Transverse colon (tissue), 4 donors: ENCODE results near the gene ECHDC3. TPM values are rescaled to one million over a fixed set of nuclear protein-coding genes. Genes with fewer than 3 reads are reported as not detected.

ENCODE experiments used
- DNase-seq: peaks from one replicate; pipeline ENCODE4 v3.0.0-alpha.2; 2019
- H3K27ac ChIP-seq, 4 donors: fragments of 200-600 bp; sonication (generic); 2 replicates each; pipeline ENCODE4 v1.5.1; 2016 to 2018; ENCODE audit warnings: inconsistent platforms in 4 of 4
- H3K27me3 ChIP-seq: fragments of 200-600 bp; sonication (generic); 2 replicates; pipeline ENCODE4 v1.5.1; 2017; ENCODE audit warnings: inconsistent platforms
- H3K36me3 ChIP-seq, 4 donors: fragments of 200-600 bp; sonication (generic); 2 replicates each; pipeline ENCODE4 v1.5.1; 2017 to 2019; ENCODE audit warnings: inconsistent platforms in 4 of 4
- H3K4me1 ChIP-seq, 4 donors: fragments of 200-600 bp; sonication (generic); 2 replicates each; pipeline ENCODE4 v1.5.1; 2017 to 2020; ENCODE audit warnings: inconsistent platforms in 4 of 4
- H3K4me3 ChIP-seq, 4 donors: fragments of 200-600 bp; sonication (generic); 1 replicate in 1 of 4; 2 replicates in 3 of 4; pipeline versions ENCODE4 v1.5.1 to v1.6.1; 2017 to 2019; ENCODE audit warnings: inconsistent platforms in 4 of 4
- H3K9me3 ChIP-seq, 2 donors: fragments of 200-600 bp; sonication (generic); 2 replicates each; pipeline ENCODE4 v1.5.1; 2017 to 2019; ENCODE audit warnings: inconsistent platforms in 2 of 2
- CTCF ChIP-seq, 5 experiments: fragments of 200-600 bp in 3 of 5; fragments of 450-650 bp in 2 of 5; sonication (generic) in 3 of 5; IDR thresholded peaks; 1 replicate in 2 of 5; 2 replicates in 3 of 5; pipeline ENCODE4 v1.5.1; 2016 to 2017; ENCODE audit warnings: antibody characterized with exemption in 5 of 5, inconsistent platforms in 3 of 5, mild to moderate bottlenecking in 2 of 5, moderate library complexity in 1 of 5
- EP300 ChIP-seq: sonication (generic); formaldehyde crosslinking; IDR thresholded peaks from one replicate; pipeline ENCODE4 v1.6.1; 2017; ENCODE audit warnings: antibody characterized with exemption, low read depth
- POLR2A ChIP-seq: fragments of 450-650 bp; IDR thresholded peaks from one replicate; pipeline ENCODE4 v1.6.1; 2016; ENCODE audit warnings: antibody characterized with exemption, mild to moderate bottlenecking, moderate library complexity
- POLR2AphosphoS5 ChIP-seq, 3 donors: sonication (generic); formaldehyde crosslinking; IDR thresholded peaks; one replicate each; pipeline ENCODE4 v1.6.1; 2016; ENCODE audit warnings: antibody characterized with exemption in 3 of 3
- WGBS, 2 donors: methylation state at CpG; one replicate each; pipeline ENCODE4 v1.1.5; 2018; ENCODE audit warnings: low coverage in 1 of 2; 5-methylcytosine and 5-hydroxymethylcytosine counted together
- in situ Hi-C, 4 donors: fragments of 200-750 bp; cut with MboI; loops; one replicate each; pipeline versions ENCODE4 v1.15.0 to v1.15.1; 2017; ENCODE audit warnings: low sequenced_read_pairs in 3 of 4, low pct_ligation_motif_present in 1 of 4, low pct_unique_long_range_greater_than_20kb in 1 of 4
- intact Hi-C: fragments of 100-400 bp; cut with DNase I; formaldehyde crosslinking; loops from one replicate; pipeline ENCODE4 v1.15.1; 2023; ENCODE audit warnings: low total_unique reads
- total RNA-seq, 4 donors: library from RNA; depleted of rRNA; stranded (reverse); fragments of >200 nt; gene quantifications; one replicate each; pipeline ENCODE4 v1.1.0, GENCODE V29; 2016

Gene ECHDC3
- total RNA-seq, 4 donors from 2014 or later, result 0.75 to 5.7 (median 4.0) TPM

GRCh38 chr10:11787374-11787773, 45.2 kb downstream of the ECHDC3 start:
- no peaks in the 10 kb centered on the region for H3K36me3 ChIP-seq
- WGBS, 2 donors, result 89% methylated on average over 9 of the region's 9 CpGs; no CpG with 5 or more reads in 1 of the 2 donors
- no peak for TF ChIP-seq EP300
- no peak for TF ChIP-seq CTCF (IDR thresholded peaks at IDR 0.05)
- in situ Hi-C loops (loop anchor here in 2 of 4 donors (5.0 to 25.0 kb wide), 2 partner anchors 200 kb away; no protein-coding TSS in a partner anchor), intact Hi-C loops (no loop called here)
- H3K4me3 ChIP-seq, result no peak overlapping the region
- DNase-seq, result no peak
- H3K4me1 ChIP-seq, result no peaks in the 10 kb centered on the region
- H3K9me3 ChIP-seq, result no peaks in the 10 kb centered on the region
- H3K27me3 ChIP-seq, result no peaks in the 10 kb centered on the region
- no peak overlapping the region for H3K27ac ChIP-seq

GRCh38 chr10:11787846-11788245, 45.7 kb downstream of the ECHDC3 start:
- Histone ChIP-seq H3K4me1 (no peaks in the 10 kb centered on the region), H3K36me3 (no peaks in the 10 kb centered on the region), H3K27me3 (no peaks in the 10 kb centered on the region), H3K4me3 (no peak overlapping the region), H3K27ac (no peak overlapping the region), H3K9me3 (no peaks in the 10 kb centered on the region)
- no peak for DNase-seq
- in situ Hi-C loops, result loop anchor here in 2 of 4 donors (5.0 to 25.0 kb wide), 2 partner anchors 199 kb away; no protein-coding TSS in a partner anchor
- intact Hi-C loops, result no loop called here
- WGBS, 2 donors, result 72% methylated on average over 10 of the region's 10 CpGs; no CpG with 5 or more reads in 1 of the 2 donors
- no peak for TF ChIP-seq EP300
- TF ChIP-seq POLR2AphosphoS5 (IDR thresholded peaks at IDR 0.05), result no peak
- TF ChIP-seq POLR2A, result no peak
- TF ChIP-seq CTCF (IDR thresholded peaks at IDR 0.05), result no peak

- H3K27ac ChIP-seq, result no peak overlapping the region
- no peak for TF ChIP-seq CTCF (IDR thresholded peaks at IDR 0.05)
- no peak for TF ChIP-seq EP300
- TF ChIP-seq POLR2AphosphoS5 (IDR thresholded peaks at IDR 0.05), result no peak
- TF ChIP-seq POLR2A, result no peak
- H3K36me3 ChIP-seq, result no peaks in the 10 kb centered on the region
- intact Hi-C loops, result no loop called here
- H3K27me3 ChIP-seq, result no peaks in the 10 kb centered on the region
- H3K4me1 ChIP-seq, result no peaks in the 10 kb centered on the region
- no peak overlapping the region for H3K4me3 ChIP-seq
- no peak for DNase-seq
- no peaks in the 10 kb centered on the region for H3K9me3 ChIP-seq
- 52 to 83% methylated on average over 1 to 2 of the region's 2 CpGs for WGBS, 2 donors
- in situ Hi-C loops, result loop anchor here in 2 of 4 donors (5.0 to 25.0 kb wide), 2 partner anchors 198 kb away; no protein-coding TSS in a partner anchor
Measured at GRCh38 chr10:11789306-11789705, 47.1 kb downstream of the ECHDC3 start.

- H3K36me3 ChIP-seq, result no peaks in the 10 kb centered on the region
- 84 to 90% methylated on average over 3 to 8 of the region's 8 CpGs for WGBS, 2 donors
- in situ Hi-C loops, result loop anchor here in 3 of 4 donors (5.0 to 25.0 kb wide), 3 partner anchors 195 to 197 kb away; no protein-coding TSS in a partner anchor
- no peak for DNase-seq
- no peak overlapping the region for H3K4me3 ChIP-seq
- no peak overlapping the region for H3K27ac ChIP-seq
- TF ChIP-seq POLR2A, result no peak
- no peak for TF ChIP-seq CTCF (IDR thresholded peaks at IDR 0.05)
- TF ChIP-seq EP300, result no peak
- no peak for TF ChIP-seq POLR2AphosphoS5 (IDR thresholded peaks at IDR 0.05)
- no peaks in the 10 kb centered on the region for H3K4me1 ChIP-seq
- H3K9me3 ChIP-seq, result no peaks in the 10 kb centered on the region
- intact Hi-C loops, result no loop called here
- H3K27me3 ChIP-seq, result no peaks in the 10 kb centered on the region
Measured at GRCh38 chr10:11789956-11790355, 47.8 kb downstream of the ECHDC3 start.
